T-cell (primary cell): ENCODE data around the gene DENND5A. TPM values are rescaled to one million over a fixed set of nuclear protein-coding genes. Genes with fewer than 3 reads are reported as not detected.
A peak's percentile ranks its signal among the peaks of the same experiment; 100 is the strongest.

ENCODE experiments used
- ATAC-seq, 4 experiments: fragments of 200-7000 bp in 3 of 4; fragments of 150-1000 bp in 1 of 4; cut with Tn5 transposase; replicated peaks in 1 of 4; 1 replicate in 3 of 4; 2 replicates in 1 of 4; pipeline ENCODE4 v1.10.0; 2021; ENCODE audit warnings: moderate library complexity in 3 of 4, mild to moderate bottlenecking in 2 of 4, moderate number of reproducible peaks in 1 of 4
- CTCF ChIA-PET, 2 donors: fragments of 300-600 bp; sonication (Branson Sonifier 250); formaldehyde crosslinking; loops; one replicate each; lab custom pipeline; 2022; ENCODE audit warnings: antibody characterized with exemption in 2 of 2; lab: Charles Lee
- POLR2A ChIA-PET, 2 donors: fragments of 300-600 bp; sonication (Branson Sonifier 250); formaldehyde crosslinking; loops; one replicate each; lab custom pipeline; 2022; ENCODE audit warnings: antibody characterized with exemption in 2 of 2; lab: Charles Lee
- DNase-seq, 35 experiments: peaks; one replicate each; pipeline versions ENCODE4 v3.0.0 to v3.0.0-alpha.2; 2013 to 2023
- H3K27ac ChIP-seq: one replicate; pipeline ENCODE4 v1.5.1; 2013; ENCODE audit warnings: low read length
- H3K27me3 ChIP-seq, 2 experiments: replicated peaks in 1 of 2; 1 replicate in 1 of 2; 2 replicates in 1 of 2; pipeline versions ENCODE4 v1.6.1 to v1.7.0; 2013; ENCODE audit warnings: low read length in 1 of 2, mixed read lengths in 1 of 2; ENCODE audit not compliant: control insufficient read depth in 2 of 2, insufficient read depth in 2 of 2; ENCODE audit errors: extremely low read depth in 1 of 2
- H3K36me3 ChIP-seq, 2 donors: 1 replicate in 1 of 2; 2 replicates in 1 of 2; pipeline versions ENCODE4 v1.6.1 to v1.7.0; 2013; ENCODE audit warnings: low read length in 1 of 2; ENCODE audit not compliant: control insufficient read depth in 2 of 2, insufficient read depth in 1 of 2; ENCODE audit errors: extremely low read depth in 1 of 2
- H3K4me1 ChIP-seq, 2 experiments: 1 replicate in 1 of 2; 2 replicates in 1 of 2; pipeline versions ENCODE4 v1.6.1 to v1.7.0; 2013; ENCODE audit warnings: low read length in 2 of 2, mixed read lengths in 1 of 2; ENCODE audit not compliant: insufficient read depth in 2 of 2, control insufficient read depth in 1 of 2; ENCODE audit errors: extremely low read depth in 1 of 2
- H3K4me3 ChIP-seq, 2 donors: 1 replicate in 1 of 2; 2 replicates in 1 of 2; pipeline versions ENCODE4 v1.5.1 to v1.7.0; 2013; ENCODE audit warnings: mild to moderate bottlenecking in 2 of 2, low read length in 1 of 2, moderate library complexity in 1 of 2; ENCODE audit not compliant: control insufficient read depth in 1 of 2; ENCODE audit errors: extremely low read depth in 1 of 2
- H3K9me3 ChIP-seq: 2 replicates; pipeline ENCODE4 v1.7.0; 2013
- H3K27ac Mint-ChIP-seq, 2 donors: one replicate each; pipeline ENCODE4 v1.8.0; 2020 to 2021; ENCODE audit warnings: mild to moderate bottlenecking in 2 of 2, mixed read lengths in 2 of 2
- H3K27me3 Mint-ChIP-seq, 2 donors: one replicate each; pipeline ENCODE4 v1.8.0; 2021 to 2022; ENCODE audit warnings: mixed read lengths in 2 of 2
- H3K36me3 Mint-ChIP-seq: one replicate; pipeline ENCODE4 v1.8.0; 2021; ENCODE audit warnings: mixed read lengths
- H3K4me1 Mint-ChIP-seq, 3 donors: one replicate each; pipeline ENCODE4 v1.8.0; 2020 to 2022; ENCODE audit warnings: mixed read lengths in 3 of 3, mild to moderate bottlenecking in 1 of 3
- H3K4me3 Mint-ChIP-seq, 3 donors: one replicate each; pipeline ENCODE4 v1.8.0; 2020 to 2022; ENCODE audit warnings: mild to moderate bottlenecking in 3 of 3, mixed read lengths in 3 of 3, moderate library complexity in 3 of 3
- H3K9me3 Mint-ChIP-seq, 3 donors: one replicate each; pipeline ENCODE4 v1.8.0; 2020 to 2022; ENCODE audit warnings: mixed read lengths in 3 of 3
- WGBS: methylation state at CpG from one replicate; pipeline ENCODE4 v1.1.5; 2013; ENCODE audit warnings: missing lambda C conversion rate; ENCODE audit not compliant: insufficient coverage; 5-methylcytosine and 5-hydroxymethylcytosine counted together
- total RNA-seq, 35 experiments: library from RNA in 6 of 35; stranded (reverse) in 6 of 35; fragments of 120-200 nt in 1 of 35; gene quantifications; one replicate each; pipeline versions ENCODE4 v1.2.1 to v1.2.4 and lab custom pipeline; 2013 to 2026

DENND5A gene
- total RNA-seq, 5 donors from 2014 or later (not counting 1 experiment from before 2014, with no cell fraction given), result 57.8 to 151 (median 84.2) TPM

DNA sequence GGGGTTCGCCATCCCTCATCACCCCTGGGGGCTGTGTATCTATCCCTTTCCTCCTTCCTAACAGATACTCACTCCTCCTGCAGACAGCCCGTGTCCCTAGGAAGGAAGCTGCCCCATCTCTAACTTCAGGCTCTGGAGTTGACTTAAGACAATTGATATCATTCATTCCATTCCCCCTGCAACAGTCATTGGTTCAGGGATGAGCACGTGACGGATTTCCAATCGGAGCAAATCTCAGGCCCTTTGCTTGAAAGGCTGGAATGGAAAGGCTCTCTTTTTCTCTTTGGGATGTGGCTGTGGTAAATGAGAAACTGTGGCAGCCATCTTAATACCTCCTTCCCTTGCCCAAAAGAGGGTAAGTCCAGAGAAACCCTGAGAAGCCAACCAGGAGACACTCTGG is 168.7 kb downstream of the DENND5A start:
- peaks cover 37 to 48% of the 10 kb centered on the region in 2 donors for H3K27me3 Mint-ChIP-seq
- Histone ChIP-seq H3K4me3 (no peak overlapping the region), H3K36me3 (no peaks in the 10 kb centered on the region), H3K27me3 (peaks cover 0 to 37% of the 10 kb centered on the region in 2 experiments), H3K27ac (no peak overlapping the region), H3K9me3 (no peaks in the 10 kb centered on the region), H3K4me1 (peaks cover 0 to 3% of the 10 kb centered on the region in 2 experiments)
- H3K36me3 Mint-ChIP-seq, result no peaks in the 10 kb centered on the region
- 77% methylated on average over 2 of the region's 5 CpGs for WGBS
- no peaks in the 10 kb centered on the region for H3K9me3 Mint-ChIP-seq
- ATAC-seq (no peak), DNase-seq (no peak)
- no peak overlapping the region for H3K27ac Mint-ChIP-seq
- peaks cover 10 to 12% (median 10%) of the 10 kb centered on the region in 3 donors for H3K4me1 Mint-ChIP-seq
- ChIA-PET POLR2A (no interaction called here), CTCF (interaction anchor here (0.6 to 0.8 kb wide), 3 partner anchors 552 to 1977 kb away, joined by 3 to 7 read pairs (median 4); no protein-coding TSS in a partner anchor)
- H3K4me3 Mint-ChIP-seq, result no peak overlapping the region

DNA sequence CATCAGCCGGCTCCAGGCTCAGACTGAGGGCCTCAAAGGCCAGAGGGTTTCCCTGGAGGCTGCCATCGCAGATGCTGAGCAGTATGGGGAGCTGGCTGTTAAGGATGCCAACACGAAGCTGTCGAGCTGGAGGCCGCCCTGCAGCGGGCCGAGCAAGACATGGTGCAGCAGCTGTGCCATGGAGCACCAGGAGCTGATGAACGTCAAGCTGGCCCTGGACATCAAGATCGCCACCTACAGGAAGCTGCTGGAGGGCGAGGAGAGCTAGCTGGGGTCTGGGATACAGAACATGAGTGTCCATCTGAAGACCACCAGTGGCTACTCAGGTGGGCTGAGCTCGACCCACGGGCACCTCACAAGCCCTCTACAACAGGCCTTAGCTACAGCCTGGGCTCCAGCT is 169.7 kb downstream of the DENND5A start:
- Histone ChIP-seq H3K27ac (no peak overlapping the region), H3K4me1 (peaks cover 0 to 7% of the 10 kb centered on the region in 2 experiments), H3K27me3 (peaks cover 0 to 43% of the 10 kb centered on the region in 2 experiments), H3K36me3 (no peaks in the 10 kb centered on the region), H3K9me3 (no peaks in the 10 kb centered on the region), H3K4me3 (no peak overlapping the region)
- peaks cover 37 to 46% of the 10 kb centered on the region in 2 donors for H3K27me3 Mint-ChIP-seq
- ATAC-seq, result no peak
- H3K4me3 Mint-ChIP-seq, result no peak overlapping the region
- ChIA-PET POLR2A (interaction anchor here in 1 of 2 donors (0.6 kb wide), 1 partner anchor 980 kb away, joined by 5 read pairs; no protein-coding TSS in a partner anchor), CTCF (interaction anchor here in 1 of 2 donors (0.5 to 0.9 kb wide), 3 partner anchors 12 to 1052 kb away, joined by 3 to 4 read pairs (median 3); no protein-coding TSS in a partner anchor)
- no peak overlapping the region for H3K27ac Mint-ChIP-seq
- no peaks in the 10 kb centered on the region for H3K9me3 Mint-ChIP-seq
- H3K36me3 Mint-ChIP-seq, result no peaks in the 10 kb centered on the region
- peaks cover 10 to 15% (median 13%) of the 10 kb centered on the region in 3 donors for H3K4me1 Mint-ChIP-seq
- 83% methylated on average over 12 of the region's 12 CpGs for WGBS
- no peak for DNase-seq

DNA sequence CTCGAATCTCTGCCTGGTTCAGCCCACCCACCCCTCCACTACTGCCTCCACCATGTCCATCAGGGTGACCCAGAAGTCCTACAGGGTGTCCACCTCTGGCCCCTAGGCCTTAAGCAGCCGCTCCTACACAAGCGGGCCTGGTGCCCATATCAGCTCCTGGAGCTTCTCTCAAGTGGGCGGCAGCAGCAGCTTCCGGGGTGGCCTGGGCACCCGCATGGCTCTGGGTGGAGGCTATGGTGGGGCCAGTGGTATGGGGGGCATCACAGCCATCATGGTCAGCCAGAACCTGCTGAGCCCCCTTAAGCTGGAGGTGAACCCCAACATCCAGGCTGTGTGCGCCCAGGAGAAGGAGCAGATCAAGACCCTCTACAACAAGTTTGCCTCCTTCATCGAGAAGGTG is 170.7 kb downstream of the DENND5A start:
- H3K4me1 Mint-ChIP-seq, result peaks cover 10 to 19% (median 13%) of the 10 kb centered on the region in 3 donors
- H3K9me3 Mint-ChIP-seq, result no peaks in the 10 kb centered on the region
- 88% methylated on average over 7 of the region's 8 CpGs for WGBS
- H3K4me3 Mint-ChIP-seq, result no peak overlapping the region
- POLR2A ChIA-PET, result no interaction called here
- H3K36me3 Mint-ChIP-seq, result no peaks in the 10 kb centered on the region
- Histone ChIP-seq H3K9me3 (no peaks in the 10 kb centered on the region), H3K27me3 (peaks cover under 1 to 52% of the 10 kb centered on the region in 2 experiments), H3K4me1 (peaks cover 0 to 7% of the 10 kb centered on the region in 2 experiments), H3K4me3 (no peak overlapping the region), H3K36me3 (no peaks in the 10 kb centered on the region), H3K27ac (no peak overlapping the region)
- peaks cover 46 to 56% of the 10 kb centered on the region in 2 donors for H3K27me3 Mint-ChIP-seq
- ATAC-seq (no peak), DNase-seq (no peak)
- H3K27ac Mint-ChIP-seq, result no peak overlapping the region
- CTCF ChIA-PET, result no interaction called here

DNA sequence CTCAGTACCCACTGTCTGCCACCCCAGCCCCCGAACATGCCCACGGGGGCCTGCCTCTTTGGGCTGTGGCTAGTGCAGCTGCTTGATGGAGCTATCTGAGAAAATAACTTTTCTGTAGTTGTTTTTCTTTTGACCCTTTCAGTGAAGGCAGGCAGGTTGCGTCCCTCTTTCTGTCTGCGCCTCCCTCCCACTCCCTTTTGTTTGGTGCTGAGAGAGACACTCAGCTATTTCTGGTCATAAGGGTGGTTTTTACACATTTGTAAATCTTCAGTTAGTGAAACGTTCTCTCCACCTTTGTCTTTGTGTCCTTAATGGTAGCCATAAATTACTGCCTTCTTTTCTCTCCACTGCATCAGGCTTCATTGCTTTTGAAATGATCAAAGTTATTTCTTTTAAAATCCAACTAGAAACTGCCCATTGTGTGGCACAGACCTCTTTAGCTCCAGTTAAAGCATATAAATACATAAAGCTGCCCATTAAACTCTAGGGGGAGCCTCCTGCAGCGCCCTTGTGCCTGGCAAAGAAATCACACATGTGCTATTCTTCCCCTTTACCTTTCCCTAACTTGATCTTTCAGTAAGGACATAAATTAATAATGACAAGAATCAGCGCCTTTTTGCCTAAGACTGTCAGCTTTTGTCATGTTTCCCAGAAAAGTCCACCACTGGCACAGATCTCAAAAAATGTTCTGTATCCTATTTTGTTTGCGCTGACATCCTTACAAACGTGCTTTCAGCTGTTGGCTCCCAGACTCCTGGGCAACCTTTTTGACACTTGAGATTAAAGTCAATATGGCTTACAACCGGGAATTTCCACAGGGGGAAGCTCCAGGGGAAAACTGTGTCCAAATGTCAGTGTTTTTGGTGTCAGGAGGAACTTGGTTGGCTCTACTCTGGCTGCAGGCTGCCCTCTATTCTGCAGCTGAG is 172.0 kb downstream of the DENND5A start:
- H3K27ac ChIP-seq, result no peak overlapping the region
- 76% methylated on average over 4 of the region's 10 CpGs for WGBS
- H3K36me3 Mint-ChIP-seq, result no peaks in the 10 kb centered on the region
- H3K27ac Mint-ChIP-seq, result peak overlapping the region in 1 of 2 donors; percentile 38
- ChIA-PET CTCF (interaction anchor here in 1 of 2 donors (1.4 kb wide), 1 partner anchor 414 kb away, joined by 6 read pairs; no protein-coding TSS in a partner anchor), POLR2A (interaction anchor here in 1 of 2 donors (0.6 kb wide), 1 partner anchor 16 kb away, joined by 3 read pairs; no protein-coding TSS in a partner anchor)
- H3K4me1 ChIP-seq, result peaks cover 0 to 7% of the 10 kb centered on the region in 2 experiments
- no peaks in the 10 kb centered on the region for H3K9me3 ChIP-seq
- H3K27me3 ChIP-seq, result peaks cover 4 to 60% of the 10 kb centered on the region in 2 experiments
- no peaks in the 10 kb centered on the region for H3K36me3 ChIP-seq
- no peaks in the 10 kb centered on the region for H3K9me3 Mint-ChIP-seq
- no peak overlapping the region for H3K4me3 ChIP-seq
- DNase-seq (no peak), ATAC-seq (no peak)
- H3K27me3 Mint-ChIP-seq, result peaks cover 53 to 67% of the 10 kb centered on the region in 2 donors
- peaks cover 10 to 19% (median 13%) of the 10 kb centered on the region in 3 donors for H3K4me1 Mint-ChIP-seq
- peak overlapping the region; percentile 22 to 63 (median 41) for H3K4me3 Mint-ChIP-seq

DNA sequence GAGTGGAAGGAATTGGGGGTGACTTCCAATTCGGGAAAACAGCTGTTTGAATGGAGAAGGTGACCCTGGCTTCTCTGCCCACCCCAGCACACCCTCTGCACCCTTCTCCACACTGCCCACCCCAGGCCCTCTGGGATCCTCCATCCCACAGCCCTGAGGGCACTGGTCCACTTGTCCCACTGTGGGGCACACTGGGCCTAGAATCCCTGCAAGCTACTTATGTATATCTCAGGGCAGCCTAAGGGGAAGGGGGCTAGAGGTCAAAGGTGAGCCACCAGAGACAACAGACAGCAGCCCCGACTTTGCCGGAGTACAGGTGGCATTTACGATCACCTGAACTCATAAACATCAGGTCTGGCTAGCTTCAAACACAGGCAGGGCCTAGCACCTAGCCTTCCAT is 173.1 kb downstream of the DENND5A start:
- Mint-ChIP-seq H3K9me3 (no peaks in the 10 kb centered on the region), H3K36me3 (no peaks in the 10 kb centered on the region), H3K4me3 (peak overlapping the region; percentile 41 to 63 (median 41)), H3K27me3 (peaks cover 64 to 70% of the 10 kb centered on the region in 2 donors), H3K27ac (no peak overlapping the region), H3K4me1 (peaks cover 10 to 19% (median 13%) of the 10 kb centered on the region in 3 donors)
- H3K27me3 ChIP-seq, result peaks cover 4 to 62% of the 10 kb centered on the region in 2 experiments
- H3K4me1 ChIP-seq, result peaks cover 0 to 7% of the 10 kb centered on the region in 2 experiments
- H3K36me3 ChIP-seq, result no peaks in the 10 kb centered on the region
- ChIA-PET CTCF (interaction anchor here (0.6 to 1.4 kb wide), 2 partner anchors 131 to 415 kb away, joined by 4 to 6 read pairs; no protein-coding TSS in a partner anchor), POLR2A (no interaction called here)
- DNase-seq, result no peak
- 88% methylated on average over 3 of the region's 4 CpGs for WGBS
- H3K9me3 ChIP-seq, result no peaks in the 10 kb centered on the region
- ATAC-seq, result no peak
- no peak overlapping the region for H3K27ac ChIP-seq
- H3K4me3 ChIP-seq, result no peak overlapping the region
